ENCODE results near the gene KLF11.

The KLF11 gene

GRCh38 chr2:9999693-10000092 is 43.7 kb upstream of the KLF11 start:
- in situ Hi-C loops (cut with MboI; ENCODE audit: low sequenced_read_pairs, unreplicated experiment): no loop called here
- TF ChIP-seq CTCF (IDR thresholded peaks at IDR 0.05; ENCODE audit: borderline replicate concordance, control extremely low read depth, extremely low read depth, insufficient read depth, missing control alignments): no peak
- DNase-seq (ENCODE audit: low spot score): no peak

- no peak for DNase-seq (ENCODE audit: low spot score)
- TF ChIP-seq CTCF (IDR thresholded peaks at IDR 0.05; ENCODE audit: borderline replicate concordance, control extremely low read depth, extremely low read depth, insufficient read depth, missing control alignments): no peak
- in situ Hi-C loops (cut with MboI; ENCODE audit: low sequenced_read_pairs, unreplicated experiment): no loop called here
These were observed 42.8 kb upstream of the KLF11 start for GRCh38 chr2:10000541-10000940.

GRCh38 chr2:10001586-10001985 is 41.8 kb upstream of the KLF11 start:
- no peak for DNase-seq (ENCODE audit: low spot score)
- in situ Hi-C loops (cut with MboI; ENCODE audit: low sequenced_read_pairs, unreplicated experiment): no loop called here
- no peak for TF ChIP-seq CTCF (IDR thresholded peaks at IDR 0.05; ENCODE audit: borderline replicate concordance, control extremely low read depth, extremely low read depth, insufficient read depth, missing control alignments)

GRCh38 chr2:10002109-10002508 is 41.2 kb upstream of the KLF11 start:
- no peak for TF ChIP-seq CTCF (IDR thresholded peaks at IDR 0.05; ENCODE audit: borderline replicate concordance, control extremely low read depth, extremely low read depth, insufficient read depth, missing control alignments)
- DNase-seq (ENCODE audit: low spot score): no peak
- in situ Hi-C loops (cut with MboI; ENCODE audit: low sequenced_read_pairs, unreplicated experiment): no loop called here

GRCh38 chr2:10002681-10003080 is 40.7 kb upstream of the KLF11 start:
- TF ChIP-seq CTCF (IDR thresholded peaks at IDR 0.05; ENCODE audit: borderline replicate concordance, control extremely low read depth, extremely low read depth, insufficient read depth, missing control alignments): no peak
- in situ Hi-C loops (cut with MboI; ENCODE audit: low sequenced_read_pairs, unreplicated experiment): no loop called here
- DNase-seq (ENCODE audit: low spot score): no peak

- TF ChIP-seq CTCF (IDR thresholded peaks at IDR 0.05; ENCODE audit: borderline replicate concordance, control extremely low read depth, extremely low read depth, insufficient read depth, missing control alignments): no peak
- in situ Hi-C loops (cut with MboI; ENCODE audit: low sequenced_read_pairs, unreplicated experiment): no loop called here
- DNase-seq (ENCODE audit: low spot score): no peak
These were observed 39.9 kb upstream of the KLF11 start for GRCh38 chr2:10003206-10004125.

Data from GM13976 (cell line).